ENCODE results near the gene PIK3C2G.

DNA sequence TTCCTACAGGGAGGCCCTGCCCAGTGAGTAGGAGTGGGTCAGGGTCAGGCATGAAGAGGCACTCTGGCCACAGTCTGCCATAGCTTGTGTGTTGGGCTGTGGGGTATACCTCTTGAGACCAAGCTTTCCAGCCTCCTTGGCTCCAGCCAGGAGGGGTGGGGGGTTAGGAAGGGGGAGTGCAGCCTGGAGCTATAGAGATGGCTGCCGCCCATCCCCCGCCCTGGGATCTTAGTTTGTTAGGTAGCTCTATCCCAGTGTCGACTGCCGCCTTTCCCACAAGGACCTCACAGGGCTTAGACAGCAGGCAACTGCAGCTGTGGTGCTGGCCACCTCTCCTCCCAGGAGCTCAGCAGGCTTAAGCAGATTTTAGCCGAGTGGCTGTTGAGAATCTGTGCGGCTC, 260.1 kb downstream of the PIK3C2G start:
- TF ChIP-seq, protein P1, sequence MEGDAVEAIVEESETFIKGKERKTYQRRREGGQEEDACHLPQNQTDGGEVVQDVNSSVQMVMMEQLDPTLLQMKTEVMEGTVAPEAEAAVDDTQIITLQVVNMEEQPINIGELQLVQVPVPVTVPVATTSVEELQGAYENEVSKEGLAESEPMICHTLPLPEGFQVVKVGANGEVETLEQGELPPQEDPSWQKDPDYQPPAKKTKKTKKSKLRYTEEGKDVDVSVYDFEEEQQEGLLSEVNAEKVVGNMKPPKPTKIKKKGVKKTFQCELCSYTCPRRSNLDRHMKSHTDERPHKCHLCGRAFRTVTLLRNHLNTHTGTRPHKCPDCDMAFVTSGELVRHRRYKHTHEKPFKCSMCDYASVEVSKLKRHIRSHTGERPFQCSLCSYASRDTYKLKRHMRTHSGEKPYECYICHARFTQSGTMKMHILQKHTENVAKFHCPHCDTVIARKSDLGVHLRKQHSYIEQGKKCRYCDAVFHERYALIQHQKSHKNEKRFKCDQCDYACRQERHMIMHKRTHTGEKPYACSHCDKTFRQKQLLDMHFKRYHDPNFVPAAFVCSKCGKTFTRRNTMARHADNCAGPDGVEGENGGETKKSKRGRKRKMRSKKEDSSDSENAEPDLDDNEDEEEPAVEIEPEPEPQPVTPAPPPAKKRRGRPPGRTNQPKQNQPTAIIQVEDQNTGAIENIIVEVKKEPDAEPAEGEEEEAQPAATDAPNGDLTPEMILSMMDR (IDR thresholded peaks at IDR 0.05) = no peak
- TF ChIP-seq EZH2phosphoT487 (IDR thresholded peaks at IDR 0.05) = no peak
